ENCODE measurements around the gene NDUFS6.

DNA sequence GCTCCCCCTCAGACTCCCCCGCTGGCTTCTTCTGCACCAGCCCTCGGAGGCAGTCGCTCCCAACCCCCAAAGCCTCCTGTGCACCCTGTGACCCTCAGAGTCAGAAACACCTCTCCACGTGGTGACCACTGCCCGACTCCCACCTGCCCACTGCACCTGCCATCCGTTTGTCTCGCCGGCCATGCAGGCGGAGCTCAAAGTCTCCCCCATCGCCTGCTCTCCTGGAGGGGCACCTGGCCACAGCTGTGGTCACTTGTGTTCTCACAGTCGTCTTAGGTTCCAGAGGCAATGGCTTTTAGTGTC lies 39.8 kb upstream of the NDUFS6 start:
- TF ChIP-seq PPARA (CRISPR knock-in tag; IDR thresholded peaks at IDR 0.05; ENCODE audit: borderline replicate concordance), result no peak
- TF ChIP-seq, protein P1, sequence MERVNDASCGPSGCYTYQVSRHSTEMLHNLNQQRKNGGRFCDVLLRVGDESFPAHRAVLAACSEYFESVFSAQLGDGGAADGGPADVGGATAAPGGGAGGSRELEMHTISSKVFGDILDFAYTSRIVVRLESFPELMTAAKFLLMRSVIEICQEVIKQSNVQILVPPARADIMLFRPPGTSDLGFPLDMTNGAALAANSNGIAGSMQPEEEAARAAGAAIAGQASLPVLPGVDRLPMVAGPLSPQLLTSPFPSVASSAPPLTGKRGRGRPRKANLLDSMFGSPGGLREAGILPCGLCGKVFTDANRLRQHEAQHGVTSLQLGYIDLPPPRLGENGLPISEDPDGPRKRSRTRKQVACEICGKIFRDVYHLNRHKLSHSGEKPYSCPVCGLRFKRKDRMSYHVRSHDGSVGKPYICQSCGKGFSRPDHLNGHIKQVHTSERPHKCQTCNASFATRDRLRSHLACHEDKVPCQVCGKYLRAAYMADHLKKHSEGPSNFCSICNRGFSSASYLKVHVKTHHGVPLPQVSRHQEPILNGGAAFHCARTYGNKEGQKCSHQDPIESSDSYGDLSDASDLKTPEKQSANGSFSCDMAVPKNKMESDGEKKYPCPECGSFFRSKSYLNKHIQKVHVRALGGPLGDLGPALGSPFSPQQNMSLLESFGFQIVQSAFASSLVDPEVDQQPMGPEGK (CRISPR knock-in tag; IDR thresholded peaks at IDR 0.05; ENCODE audit: borderline replicate concordance), result no peak
- no peak for TF ChIP-seq ZFP3 (CRISPR knock-in tag; IDR thresholded peaks at IDR 0.05)
- no peak for TF ChIP-seq ISL1 (CRISPR knock-in tag; IDR thresholded peaks at IDR 0.05)
- TF ChIP-seq SNAI2 (CRISPR knock-in tag; IDR thresholded peaks at IDR 0.05), result no peak
- no peak for TF ChIP-seq TSHZ2 (CRISPR knock-in tag; IDR thresholded peaks at IDR 0.05)
- TF ChIP-seq ZNF8 (CRISPR knock-in tag; IDR thresholded peaks at IDR 0.05), result no peak
- no peak for TF ChIP-seq ZNF565 (CRISPR knock-in tag; conservative IDR thresholded peaks at IDR 0.05; ENCODE audit: low read depth)
- TF ChIP-seq, protein P2, sequence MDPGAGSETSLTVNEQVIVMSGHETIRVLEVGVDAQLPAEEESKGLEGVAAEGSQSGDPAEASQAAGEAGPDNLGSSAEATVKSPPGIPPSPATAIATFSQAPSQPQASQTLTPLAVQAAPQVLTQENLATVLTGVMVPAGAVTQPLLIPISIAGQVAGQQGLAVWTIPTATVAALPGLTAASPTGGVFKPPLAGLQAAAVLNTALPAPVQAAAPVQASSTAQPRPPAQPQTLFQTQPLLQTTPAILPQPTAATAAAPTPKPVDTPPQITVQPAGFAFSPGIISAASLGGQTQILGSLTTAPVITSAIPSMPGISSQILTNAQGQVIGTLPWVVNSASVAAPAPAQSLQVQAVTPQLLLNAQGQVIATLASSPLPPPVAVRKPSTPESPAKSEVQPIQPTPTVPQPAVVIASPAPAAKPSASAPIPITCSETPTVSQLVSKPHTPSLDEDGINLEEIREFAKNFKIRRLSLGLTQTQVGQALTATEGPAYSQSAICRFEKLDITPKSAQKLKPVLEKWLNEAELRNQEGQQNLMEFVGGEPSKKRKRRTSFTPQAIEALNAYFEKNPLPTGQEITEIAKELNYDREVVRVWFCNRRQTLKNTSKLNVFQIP (CRISPR knock-in tag; IDR thresholded peaks at IDR 0.05; ENCODE audit: borderline replicate concordance, low read depth), result no peak

All from SK-N-SH treated with all-trans-retinoic acid at 6 μM for 48 hours (cell line).